GM03348 (cell line): Measurements from ENCODE around the gene LRRTM4.

Experiments
- DNase-seq: peaks from one replicate; pipeline ENCODE4 v3.0.0; 2012; ENCODE audit warnings: low spot score

The LRRTM4 gene

DNA sequence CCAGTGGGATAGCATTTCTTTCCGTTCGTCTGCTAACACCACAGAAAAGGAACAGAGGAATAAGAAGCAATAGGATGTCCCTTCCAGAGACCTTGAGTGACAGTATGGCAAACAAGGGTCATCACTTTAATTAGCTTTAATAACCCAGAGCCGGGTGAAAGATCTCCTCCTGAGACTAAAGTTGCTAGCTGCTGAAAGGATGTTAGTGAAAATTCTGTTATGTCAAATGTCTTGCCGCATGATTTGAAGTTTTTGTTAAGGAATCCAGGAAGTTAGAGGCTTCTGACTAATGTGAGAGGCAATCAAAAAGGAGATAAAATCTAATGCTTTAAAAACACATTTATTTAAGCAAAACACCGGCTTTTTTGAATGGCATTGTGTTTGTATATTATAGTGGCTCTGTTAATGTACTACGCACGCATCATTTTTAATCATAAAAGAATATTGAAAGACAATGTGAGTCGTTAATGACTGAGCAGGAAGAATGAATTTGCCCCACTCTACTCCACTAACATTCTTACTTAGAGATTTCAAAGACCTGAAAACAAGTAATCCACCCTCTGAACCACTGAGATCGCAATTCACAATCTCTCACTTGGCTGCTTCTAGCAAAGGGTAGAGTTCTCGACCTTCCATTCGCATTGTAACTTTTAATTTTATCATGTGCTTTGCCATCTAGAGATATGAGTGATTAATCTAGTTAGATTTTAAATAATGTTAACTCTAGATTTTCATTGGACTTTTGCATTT is 536.6 kb downstream of the LRRTM4 start:
- DNase-seq, result no peak

DNA sequence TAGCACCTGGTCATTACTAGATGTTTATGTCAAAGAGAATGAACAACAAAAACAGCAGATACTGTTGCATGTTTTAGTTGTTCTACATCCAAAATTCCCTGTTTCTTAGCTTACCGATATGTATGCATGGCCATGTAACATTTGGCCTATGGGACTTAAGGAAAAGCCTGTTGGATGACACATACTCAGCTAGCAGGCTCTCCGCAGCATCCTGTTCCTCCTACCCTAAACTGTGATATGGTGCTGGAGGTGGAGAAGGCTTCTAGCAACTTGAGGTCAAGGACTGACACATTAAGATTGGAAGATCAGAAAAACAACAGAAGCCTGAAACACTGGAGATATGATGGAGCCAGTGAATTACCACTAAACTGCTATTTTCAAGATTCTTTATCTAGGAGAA is 537.8 kb downstream of the LRRTM4 start:
- DNase-seq, result no peak

DNA sequence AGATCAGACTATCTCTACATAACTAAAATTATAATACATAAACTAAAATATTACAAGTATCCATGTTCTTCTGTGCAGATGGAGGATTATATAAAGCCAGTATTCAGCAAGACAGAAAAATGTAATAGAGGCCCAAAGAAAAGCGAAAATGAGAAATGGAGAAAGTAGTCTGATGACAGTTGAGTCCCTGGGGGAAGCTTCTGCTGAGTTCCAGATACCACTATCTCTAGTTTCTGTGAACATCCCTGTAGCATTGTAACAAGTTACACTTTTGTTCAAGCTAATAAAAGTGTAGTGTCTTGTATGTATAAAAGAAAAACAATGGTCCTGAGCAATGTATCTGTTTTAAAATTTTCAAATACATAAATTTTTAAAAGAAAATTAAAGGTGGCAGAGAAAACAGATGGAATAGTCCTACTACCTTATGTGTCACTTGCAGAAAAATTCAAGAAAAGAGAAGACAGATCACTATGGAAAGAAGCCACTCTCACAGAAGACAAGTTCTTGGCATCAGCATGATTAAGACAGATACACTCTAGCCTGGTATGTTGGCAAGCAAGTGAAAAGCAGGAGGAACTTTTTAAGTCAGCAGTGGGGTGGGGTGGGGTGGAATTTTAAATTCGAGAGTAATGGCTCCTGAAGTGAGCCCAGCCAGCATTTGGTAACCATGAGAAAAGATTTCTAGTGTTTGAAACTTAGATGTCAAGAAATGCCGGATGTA is 541.9 kb downstream of the LRRTM4 start:
- DNase-seq, result no peak

DNA sequence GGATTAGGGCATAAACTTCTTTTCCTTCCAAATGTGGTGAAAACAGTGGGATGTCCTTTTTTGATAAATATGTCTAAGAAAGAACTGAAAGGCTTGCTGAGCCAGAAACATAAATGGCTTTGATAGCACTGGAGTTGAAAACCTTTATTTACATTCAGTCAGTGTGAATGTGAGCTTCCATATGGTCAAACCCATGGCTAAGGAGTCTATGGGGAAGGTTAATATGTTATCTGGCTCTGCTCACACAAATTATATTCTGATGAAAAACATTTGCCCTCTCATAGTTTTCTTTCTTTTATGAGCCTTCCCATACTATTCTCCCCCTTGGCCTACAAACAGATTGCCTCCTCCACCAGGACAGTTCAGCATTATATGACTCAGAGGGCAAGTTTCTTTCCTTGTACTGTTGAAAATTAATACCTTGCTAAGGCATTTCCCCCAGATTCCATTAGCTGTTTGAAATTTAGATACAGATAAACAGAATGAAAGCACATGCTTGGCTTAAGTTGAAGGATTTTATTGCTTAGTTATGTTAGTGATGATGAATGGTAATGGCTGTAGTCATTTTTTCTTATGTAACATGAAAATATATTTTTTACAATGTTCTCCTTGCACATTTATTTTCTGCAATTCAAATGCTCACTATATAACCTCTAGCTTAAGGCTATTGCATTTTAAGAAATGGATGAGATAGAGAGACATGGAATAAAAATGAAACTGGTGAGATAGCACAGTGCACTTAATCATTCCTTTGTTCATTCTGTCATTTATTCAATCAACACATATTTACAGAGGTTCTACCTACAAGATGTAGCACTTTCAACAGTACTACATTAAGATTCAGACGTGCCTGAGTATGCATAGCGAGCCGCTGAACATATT is 544.1 kb downstream of the LRRTM4 start:
- DNase-seq, result no peak

DNA sequence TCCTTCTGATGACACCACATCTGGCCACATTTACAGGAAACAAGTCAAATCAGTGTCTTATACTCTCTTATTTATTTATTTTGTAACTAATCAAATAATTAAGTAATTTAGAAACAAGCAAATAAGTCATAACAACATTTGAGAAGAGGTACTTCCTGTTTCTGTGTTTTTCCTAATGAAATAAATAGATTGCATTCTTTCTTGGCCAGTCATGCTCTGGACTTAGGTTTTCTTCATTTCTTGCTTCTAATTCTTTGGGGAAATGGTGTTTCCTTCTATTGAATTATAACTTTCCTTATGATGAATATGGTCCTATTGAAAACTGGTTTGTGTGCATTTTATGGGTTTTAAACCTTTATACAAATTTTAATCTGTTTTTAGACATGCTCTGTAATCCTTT is 546.4 kb downstream of the LRRTM4 start:
- DNase-seq, result no peak

DNA sequence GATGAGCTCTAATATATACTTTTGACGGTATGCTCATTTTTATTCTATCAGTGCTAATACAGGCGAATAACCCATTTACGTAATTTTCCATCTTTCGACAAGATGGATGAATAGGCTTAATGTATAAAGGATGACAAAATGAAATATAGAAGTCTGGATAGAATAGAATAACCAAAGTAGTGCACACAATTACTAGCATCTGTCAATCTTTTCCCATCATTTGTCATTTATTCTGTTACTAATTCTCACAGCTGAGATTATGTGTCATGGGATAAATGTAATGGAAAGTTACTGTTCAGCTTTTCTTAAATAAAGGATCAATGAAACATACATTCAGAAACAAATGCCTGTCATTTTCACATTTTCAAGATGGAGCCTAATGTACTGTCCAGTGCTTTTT is 548.6 kb downstream of the LRRTM4 start:
- no peak for DNase-seq

DNA sequence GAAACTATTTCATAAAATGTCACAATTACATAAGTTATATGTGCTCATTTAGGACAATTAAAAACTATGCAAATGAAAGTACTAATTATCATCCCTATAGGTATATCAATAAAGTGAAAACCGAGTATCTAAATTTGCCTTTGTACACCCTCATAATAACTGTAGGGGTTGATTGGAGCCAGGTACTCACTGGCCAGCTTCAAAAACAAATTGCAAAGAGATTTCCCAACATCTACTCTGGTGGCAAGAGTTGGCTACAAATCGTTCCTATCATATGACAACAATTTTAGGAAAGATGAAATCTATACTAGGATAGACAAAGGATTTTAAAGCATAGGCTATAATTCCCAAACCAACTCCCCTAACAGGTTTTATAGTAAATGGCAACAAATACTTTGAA is 556.4 kb downstream of the LRRTM4 start:
- DNase-seq, result no peak

DNA sequence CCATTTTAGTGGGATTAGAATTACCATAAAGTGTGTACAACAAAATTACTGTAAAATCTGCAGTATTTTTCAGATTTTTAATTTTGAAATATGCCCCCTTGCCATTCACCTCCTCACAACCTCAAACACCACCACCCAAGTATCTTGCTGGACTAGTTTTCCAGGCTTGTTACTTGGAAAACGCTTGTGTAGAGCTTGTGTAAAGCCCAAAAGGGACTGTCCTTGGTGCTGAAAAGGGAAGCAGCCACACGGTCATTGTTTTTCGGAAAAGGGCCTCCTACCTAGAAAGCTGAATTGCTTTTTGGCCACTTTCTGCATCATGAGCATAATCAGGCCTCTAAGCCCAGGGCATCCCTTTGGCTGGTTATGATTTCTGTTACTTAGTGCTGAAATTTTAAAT is 563.4 kb downstream of the LRRTM4 start:
- DNase-seq, result no peak

DNA sequence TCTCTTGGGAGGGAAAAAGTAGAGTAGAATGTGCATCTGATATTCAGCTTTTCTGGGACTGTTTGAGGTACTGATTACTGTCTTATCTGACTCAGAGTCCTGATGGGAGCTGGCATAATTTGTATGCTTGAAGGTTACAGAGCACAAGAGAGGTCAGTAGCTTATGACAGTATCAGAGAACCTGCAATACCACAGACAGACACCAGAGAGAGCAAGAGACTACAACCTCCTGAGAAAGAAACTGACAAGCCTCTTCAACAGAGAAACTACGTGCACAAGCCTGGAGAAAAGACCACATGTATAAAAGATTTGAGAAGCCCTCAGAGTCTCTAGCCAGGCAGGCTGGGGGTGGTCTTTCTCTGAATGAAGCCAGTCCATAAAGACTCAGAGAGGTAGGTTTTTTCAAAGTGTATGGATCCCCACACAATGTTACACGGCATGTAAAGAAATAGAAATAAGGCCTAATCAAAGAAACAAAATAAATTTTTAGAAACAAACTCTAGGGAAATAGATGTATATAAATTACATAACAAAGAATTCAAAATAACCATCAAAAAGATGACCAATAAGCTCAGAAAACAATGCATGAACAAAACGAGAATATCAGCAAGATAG is 568.3 kb downstream of the LRRTM4 start:
- peak; percentile 1 for DNase-seq

DNA sequence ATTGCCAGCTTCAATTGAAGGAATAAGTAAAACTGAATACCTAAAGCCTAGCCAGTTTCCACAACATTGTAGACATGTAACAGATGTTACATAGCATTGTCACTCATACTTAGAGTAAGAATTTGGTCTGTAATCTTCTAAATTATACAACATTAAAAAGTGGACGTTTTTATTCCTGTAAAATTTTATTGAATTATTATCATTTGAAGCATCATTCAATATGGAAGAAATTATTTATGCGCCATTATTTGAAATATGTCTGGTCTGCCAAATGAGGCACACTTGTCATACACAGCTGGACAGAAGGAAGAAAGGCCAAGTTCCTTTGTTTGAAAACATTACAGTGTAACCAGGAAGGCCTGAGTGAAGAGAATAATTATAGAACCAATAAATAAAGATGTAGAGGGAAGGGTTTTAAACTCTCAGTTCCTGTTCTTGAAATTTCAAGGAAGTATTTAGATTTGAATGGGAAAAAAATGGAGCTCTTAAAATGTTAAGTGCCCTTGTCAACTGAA is 575.5 kb downstream of the LRRTM4 start:
- DNase-seq, result no peak

DNA sequence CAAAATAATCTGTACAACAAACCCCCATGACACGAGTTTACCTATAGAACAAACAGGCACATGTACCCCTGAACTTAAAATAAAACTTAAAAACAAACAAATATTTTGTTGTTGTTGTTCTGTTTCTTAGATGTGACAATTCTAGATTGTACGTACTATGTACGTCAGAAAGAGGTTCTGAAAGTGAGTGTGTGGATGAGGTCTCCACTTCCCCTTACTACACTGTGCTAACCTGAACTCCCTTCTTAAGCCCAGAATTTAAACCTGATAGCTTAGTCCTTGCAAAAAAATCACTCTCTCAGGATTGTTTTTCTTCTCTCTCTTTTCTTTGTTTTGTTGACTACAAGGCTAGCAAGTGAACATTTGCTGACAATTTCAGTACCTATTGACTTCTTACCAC is 581.6 kb downstream of the LRRTM4 start:
- no peak for DNase-seq

DNA sequence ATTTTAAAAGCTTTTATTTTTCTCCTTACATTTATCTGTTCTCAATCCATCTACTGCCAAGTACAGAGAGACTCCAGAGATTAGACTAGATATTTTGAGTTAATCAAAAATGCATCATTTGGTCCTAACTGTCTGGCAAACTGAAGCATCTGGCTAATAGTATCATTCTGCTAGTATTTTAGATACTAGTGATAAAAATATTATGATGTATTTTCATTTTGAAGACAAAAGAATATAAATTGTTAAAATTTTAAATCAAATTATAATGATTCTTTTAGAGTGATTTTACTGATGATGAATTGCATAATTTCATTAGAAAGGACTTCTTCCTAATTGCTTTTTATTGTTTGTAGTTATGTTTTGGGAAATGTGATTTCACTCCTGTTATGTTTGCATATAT is 584.0 kb downstream of the LRRTM4 start:
- no peak for DNase-seq

DNA sequence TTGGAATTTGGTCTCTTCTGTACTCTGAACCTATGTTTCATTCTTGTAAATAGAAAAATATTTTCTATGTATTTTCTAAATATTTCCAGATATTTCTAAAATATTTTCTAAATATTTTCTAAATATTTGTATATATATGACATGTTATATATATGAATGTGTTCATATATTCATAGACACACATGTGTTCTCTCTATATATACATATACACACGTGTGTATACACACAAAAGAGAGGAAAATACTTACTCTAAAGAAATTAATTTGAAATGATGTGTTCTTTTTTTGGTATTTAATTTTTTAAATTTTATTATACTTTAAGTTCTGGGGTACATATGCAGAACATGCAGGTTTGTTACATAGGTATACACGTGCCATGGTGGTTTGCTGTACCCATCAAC is 589.6 kb downstream of the LRRTM4 start:
- no peak for DNase-seq

DNA sequence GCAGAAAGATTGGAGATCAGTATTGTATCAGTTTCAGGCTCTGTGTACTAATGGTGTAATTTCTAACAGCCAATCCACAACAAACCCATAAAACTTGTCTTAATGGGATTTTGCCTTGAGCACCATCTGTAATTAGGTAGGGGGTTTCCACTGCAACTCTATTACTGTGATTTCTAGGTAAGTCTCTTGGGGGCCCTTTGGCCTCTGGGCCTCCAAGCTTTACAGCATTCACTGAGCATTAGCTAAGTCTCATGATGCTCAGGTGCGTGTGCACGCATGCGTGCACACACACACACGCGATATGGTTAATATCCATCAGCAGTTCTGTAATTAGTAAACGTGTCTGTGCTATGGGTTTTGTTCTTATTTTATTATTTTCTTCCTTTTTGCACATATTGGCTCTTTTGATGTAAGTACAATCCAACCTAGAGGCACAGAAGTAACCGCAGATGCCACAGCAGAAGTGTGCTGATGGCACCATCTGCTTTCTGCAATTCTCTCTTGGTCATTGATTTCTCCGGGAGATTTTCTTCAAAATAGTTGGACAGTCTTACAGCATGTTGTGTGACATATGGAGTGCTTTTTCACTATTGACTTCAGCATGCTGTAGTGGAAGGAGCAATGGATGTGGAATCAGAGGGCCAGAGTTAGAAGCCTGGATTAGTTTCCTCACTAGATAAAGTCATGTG is 592.0 kb downstream of the LRRTM4 start:
- no peak for DNase-seq

DNA sequence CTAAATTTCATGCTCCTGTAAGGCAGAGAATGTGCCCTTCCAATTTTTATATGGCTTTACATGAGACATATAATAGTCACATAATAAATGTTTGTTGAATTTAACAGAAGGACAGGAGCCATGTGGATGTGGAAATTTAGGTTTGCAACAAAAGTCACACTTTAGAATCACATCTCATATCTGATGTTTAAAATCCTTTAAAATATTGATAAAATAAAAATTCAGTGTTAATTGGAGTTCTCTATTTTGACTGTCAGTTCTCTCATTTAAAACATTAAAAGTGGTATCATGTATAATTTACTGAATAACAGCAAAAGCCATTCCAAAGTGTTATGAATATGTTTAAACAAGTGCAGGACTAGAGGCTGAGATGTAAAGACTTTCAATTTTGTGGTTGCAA is 594.1 kb downstream of the LRRTM4 start:
- DNase-seq, result no peak

DNA sequence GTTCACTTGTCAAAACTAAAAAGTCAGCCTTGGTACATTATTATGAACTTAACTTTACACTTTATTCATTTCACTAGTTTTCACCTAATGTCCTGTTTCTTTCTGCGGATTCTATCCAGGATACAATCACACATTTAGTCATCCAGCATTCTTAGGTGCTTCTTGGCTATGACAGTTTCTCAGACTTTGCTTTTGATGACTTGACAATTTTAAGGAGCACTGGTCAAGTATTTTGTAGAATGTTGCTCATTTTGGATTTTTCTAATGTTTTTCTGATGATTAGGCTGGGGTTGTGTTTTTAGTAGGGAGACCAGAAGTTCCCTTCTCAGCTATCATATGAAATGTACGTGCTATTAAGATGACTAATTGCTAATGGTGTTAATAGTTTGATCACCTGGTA is 601.2 kb downstream of the LRRTM4 start:
- DNase-seq, result no peak

DNA sequence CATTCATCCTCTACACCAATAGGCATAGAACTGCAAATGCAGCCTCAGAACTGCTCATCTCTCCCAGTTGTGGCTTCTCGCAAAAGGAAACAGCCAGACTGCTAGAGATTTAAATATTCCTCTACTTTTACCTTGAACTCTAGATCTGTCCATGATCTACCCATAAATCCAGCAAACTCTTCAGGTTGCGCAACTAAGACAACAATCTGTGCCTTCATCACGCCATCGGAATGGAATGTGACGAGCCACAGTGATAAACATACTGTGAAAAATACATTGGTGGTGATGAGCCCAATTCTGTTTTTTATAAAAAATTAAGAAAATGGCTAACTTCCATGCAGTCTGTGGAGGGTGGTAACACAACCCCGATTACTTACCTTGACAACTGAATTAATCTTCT is 626.7 kb downstream of the LRRTM4 start:
- DNase-seq, result no peak

DNA sequence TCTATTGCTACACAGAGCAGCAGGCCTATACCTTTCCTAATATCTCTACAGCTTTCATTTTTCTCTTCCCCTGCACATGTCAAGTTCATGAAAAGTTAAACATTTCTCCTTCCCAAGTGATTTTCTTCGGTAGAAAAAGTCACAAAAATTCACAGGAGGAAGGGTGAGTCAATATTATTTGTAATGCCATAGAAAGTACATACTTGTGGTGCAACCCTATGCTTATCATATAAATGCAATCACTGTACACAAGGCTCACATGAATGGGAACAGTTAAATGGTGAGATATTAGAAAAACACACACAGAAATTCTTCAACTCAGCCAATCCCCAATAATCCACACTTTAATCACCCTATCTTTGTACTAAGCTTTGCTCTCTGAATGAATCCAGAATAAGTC is 651.6 kb downstream of the LRRTM4 start:
- DNase-seq, result no peak

DNA sequence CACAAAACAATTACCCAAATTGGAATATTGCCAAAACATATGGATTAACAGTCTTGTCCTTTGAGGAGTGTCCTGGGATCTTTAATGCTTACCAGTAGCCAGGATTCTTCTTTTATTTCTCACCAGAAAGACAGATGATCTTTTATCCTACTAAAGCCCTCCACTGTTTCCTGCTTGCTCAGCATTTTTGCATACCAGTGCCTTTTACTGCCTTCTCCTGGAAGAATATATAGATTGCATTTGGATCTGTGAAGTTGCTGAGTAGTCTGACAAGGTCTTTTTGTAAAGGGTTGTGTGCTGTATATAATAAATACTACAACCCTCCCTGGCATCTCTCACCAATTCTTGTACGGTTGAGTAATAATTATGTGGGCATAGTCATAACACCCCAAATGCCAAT is 652.2 kb downstream of the LRRTM4 start:
- no peak for DNase-seq

DNA sequence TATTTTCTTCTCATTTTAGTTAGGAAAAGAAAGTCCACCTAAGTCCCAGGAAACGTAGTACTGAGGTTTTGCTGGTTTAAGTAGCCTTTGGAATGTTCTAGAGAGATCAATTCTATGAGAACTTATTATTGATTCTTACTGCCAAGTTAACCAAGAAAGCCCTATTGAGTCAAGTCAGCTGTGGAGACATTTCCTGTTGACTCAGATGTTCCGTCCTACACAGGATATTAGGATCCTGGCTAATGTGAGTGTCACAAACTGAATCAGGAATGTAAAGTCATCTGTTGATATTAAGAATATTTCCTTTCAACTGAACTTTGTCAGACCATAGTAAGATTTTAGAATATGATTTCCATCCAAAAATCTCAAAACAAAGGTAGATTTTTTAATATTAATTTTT is 654.3 kb downstream of the LRRTM4 start:
- no peak for DNase-seq

DNA sequence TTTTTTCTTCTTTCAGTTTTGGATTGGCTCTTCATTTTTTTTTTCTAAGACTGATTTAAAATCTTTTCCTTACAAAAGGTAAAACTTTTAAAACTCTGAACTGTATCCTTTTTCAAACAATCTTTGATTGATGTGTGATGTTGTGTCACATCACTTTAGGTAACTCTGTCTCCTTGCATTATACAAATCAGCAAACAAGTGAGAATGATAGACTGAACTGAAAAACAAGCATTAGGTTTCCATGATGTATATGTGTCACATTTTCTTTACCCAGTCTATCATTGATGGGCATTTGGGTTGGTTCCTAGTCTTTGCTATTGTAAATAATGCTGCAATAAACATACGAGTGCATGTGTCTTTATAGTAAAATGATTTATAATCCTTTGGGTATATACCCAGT is 655.7 kb downstream of the LRRTM4 start:
- DNase-seq, result no peak

DNA sequence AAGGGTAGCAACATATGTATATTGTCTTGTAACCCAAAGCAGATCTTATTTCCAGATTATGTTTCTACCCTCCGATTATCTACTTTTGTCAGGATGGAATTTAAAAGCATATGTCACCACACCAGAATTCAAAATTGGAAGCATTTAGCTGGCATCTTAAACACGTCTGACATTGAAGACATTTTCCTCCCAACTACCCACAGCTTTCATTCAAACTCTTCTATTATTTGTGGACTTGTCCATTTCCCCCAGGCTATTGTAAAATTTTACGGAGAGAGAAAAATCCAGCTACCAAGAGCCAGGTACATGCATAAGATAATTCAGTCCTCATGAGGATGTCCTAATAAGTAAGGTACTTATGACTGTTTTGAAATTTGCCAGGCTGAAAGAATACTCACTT is 659.3 kb downstream of the LRRTM4 start:
- no peak for DNase-seq
